Measurements from ENCODE around the gene RXRB.
"Not testable (repeated sequence)": the region's sequence is repeated elsewhere in the genome, so short reads cannot be mapped to it uniquely, and the experiment has no call there.

RXRB gene

DNA sequence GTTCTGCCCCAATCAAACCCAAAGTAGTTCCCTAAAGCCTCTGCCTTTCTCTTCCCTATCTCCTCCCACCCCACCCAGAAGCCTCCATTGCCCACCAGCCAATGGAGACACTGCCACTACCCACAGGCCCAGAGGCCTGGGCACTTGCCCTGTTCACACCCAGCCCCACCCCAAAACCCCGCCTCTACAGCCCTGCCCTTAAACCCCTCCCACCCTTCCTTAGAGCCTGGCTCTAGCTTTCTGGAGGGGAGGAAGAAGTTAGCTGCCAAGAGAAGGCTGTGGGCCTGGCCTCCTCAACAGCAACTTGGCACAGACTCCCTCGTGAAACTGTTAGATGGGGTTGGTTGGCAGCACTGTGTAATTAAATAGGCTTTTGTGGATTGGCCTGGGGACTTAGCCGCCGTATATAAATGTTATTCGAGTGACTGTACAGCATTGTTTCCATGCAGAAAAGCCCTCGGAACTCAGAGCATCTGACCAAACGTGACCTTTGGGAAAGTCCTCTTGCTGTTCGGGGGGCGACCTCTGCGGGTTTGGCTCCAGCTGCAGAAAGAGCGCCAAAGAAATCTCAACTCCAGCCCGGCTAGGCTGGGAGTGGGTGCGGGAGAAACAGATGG lies 39.6 kb downstream of the RXRB start:
- DNase-seq: no peak

DNA sequence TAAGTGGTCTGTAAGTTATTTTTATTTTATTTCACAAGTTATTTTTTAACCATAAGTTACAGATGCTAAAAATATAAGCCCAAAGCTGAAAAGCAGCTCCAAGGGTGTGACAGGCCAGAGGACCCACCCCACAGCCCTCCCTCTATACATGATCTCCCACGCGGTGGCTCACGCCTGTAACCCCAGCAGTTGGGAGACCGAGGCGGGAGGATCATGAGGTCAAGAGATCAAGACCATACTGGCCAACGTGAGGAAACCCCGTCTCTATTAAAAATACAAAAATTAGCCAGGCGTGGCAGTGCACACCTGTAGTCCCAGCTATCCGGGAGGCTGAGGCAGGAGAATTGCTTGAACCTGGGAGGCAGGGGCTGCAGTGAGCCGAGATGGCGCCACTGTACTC lies 40.4 kb downstream of the RXRB start:
- no peak for DNase-seq

- no peak for DNase-seq
These were observed 43.5 kb downstream of the RXRB start for GRCh38 chr6:33156964-33157363.

DNA sequence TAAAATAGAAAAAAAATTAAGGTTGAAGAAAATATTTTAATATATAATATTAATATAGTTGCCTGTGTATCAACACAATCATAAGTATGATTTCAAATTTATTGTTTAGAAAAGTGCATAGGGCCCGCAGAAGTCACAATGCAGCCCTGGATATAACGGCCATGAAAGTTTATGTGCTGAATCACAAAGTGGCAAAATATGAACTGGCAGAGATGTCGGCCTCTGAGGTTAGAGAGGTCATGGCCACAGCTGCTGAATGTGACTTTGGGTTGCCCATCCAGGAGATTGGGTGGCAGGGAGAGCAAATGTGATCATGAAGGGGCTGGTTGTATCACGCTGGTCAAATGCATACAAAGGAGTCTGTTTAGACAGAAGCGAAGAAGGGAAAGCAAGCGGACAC lies 43.9 kb downstream of the RXRB start:
- no peak for DNase-seq

GRCh38 chr6:33154349-33154748 lies 46.1 kb downstream of the RXRB start:
- DNase-seq: no peak

GRCh38 chr6:33151050-33151449 lies 49.4 kb downstream of the RXRB start:
- DNase-seq: no peak

DNA sequence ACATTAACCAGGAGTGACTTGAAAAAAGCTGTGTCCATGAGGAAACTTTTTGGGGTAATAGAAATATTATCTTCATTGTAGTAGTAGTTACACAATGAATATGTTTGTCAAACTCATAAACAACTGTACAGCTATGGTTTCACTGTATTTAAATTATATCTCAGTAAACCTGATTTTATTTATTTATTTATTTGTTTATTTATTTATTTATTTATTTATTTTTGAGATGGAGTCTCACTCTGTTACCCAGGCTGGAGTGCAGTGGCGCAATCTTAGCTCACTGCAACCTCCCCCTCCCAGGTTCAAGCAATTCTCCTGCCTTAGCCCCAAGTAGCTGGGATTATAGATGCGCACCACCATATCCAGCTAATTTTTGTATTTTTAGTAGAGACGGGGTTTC lies 49.9 kb downstream of the RXRB start:
- DNase-seq: not testable (repeated sequence)

DNA sequence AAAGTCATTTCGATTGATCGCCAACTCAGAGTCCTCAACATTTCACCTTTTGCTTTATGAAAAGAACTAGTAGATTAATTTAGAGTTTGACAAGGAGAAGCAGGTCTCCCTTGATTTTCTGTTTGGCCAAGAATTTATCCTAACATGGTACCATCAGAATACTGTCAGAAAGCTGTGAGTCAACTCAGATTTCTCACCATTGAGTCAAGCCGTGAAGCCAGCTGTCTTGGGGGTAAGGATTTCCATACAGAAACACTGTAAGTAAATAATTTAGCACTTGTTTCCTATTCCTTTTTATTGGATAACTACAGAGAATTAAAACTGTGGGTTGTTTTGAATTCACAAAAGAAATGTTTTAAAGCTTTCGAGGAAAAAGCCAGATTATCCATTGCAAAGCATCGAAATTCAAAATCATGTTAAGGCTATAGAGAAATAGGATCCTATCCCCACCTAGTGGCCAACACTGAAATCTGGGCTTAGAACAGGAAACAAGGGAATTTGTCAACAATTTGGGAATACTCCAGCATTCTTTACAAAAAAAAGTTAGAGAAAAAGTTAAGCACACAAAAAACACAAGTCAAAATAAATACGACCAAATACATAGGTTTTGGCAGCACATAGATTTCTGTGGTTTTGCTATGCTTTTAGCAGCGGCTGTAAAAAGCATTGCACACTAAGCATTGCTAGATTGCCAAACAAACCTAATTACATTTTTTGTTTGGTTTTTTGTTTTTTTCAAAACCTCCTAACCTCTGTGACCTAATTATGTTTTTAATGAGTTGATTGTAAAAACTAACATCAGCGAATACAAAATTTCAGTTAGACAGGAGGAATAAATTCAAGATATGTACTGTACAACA lies 52.4 kb downstream of the RXRB start:
- no peak for DNase-seq

- DNase-seq: no peak
These were observed 56.1 kb downstream of the RXRB start for GRCh38 chr6:33144373-33144772.

Measured in stimulated activated CD4-positive, alpha-beta T cell treated with anti-CD3 and anti-CD28 coated beads, Interleukin-12 subunit alpha, Interleukin-12 subunit beta, amount 100 ng/mL, for 4 hours (primary cell).